ENCODE data around the gene SMARCC1. TPM values are rescaled to one million over a fixed set of nuclear protein-coding genes. Genes with fewer than 3 reads are reported as not detected.

Gene SMARCC1
- total RNA-seq, 2 donors from 2014 or later, result 49.9 to 58.7 TPM

- Histone ChIP-seq H3K4me3 (no peak overlapping the region), H3K27me3 (replicated peaks; ENCODE audit: insufficient read depth) (no peaks in the 10 kb centered on the region), H3K27ac (no peak overlapping the region), H3K4me1 (replicated peaks) (no peaks in the 10 kb centered on the region), H3K36me3 (no peaks in the 10 kb centered on the region), H3K9me3 (no peaks in the 10 kb centered on the region)
- no peak for DNase-seq (ENCODE audit: low spot score)
- WGBS, result 49% methylated on average over 3 of the region's 3 CpGs
- intact Hi-C loops (cut with DNase I), result no loop called here
- TF ChIP-seq CTCF (IDR thresholded peaks at IDR 0.05) (no peak), POLR2AphosphoS5 (IDR thresholded peaks at IDR 0.05) (peak; percentile 34)
Observed at GRCh38 chr3:47711596-47711995, 70.1 kb downstream of the SMARCC1 start.

- intact Hi-C loops (cut with DNase I), result no loop called here
- Histone ChIP-seq H3K36me3 (no peaks in the 10 kb centered on the region), H3K4me1 (replicated peaks) (no peaks in the 10 kb centered on the region), H3K27ac (no peak overlapping the region), H3K4me3 (no peak overlapping the region), H3K27me3 (replicated peaks; ENCODE audit: insufficient read depth) (no peaks in the 10 kb centered on the region), H3K9me3 (no peaks in the 10 kb centered on the region)
- DNase-seq (ENCODE audit: low spot score), result no peak
- TF ChIP-seq POLR2AphosphoS5 (IDR thresholded peaks at IDR 0.05), result no peak
- no peak for TF ChIP-seq POLR2A (IDR thresholded peaks at IDR 0.05)
- TF ChIP-seq CTCF (IDR thresholded peaks at IDR 0.05), result no peak
- WGBS, result 54% methylated on average over 1 of the region's 1 CpG
Observed at GRCh38 chr3:47705391-47705790, 76.3 kb downstream of the SMARCC1 start.

GRCh38 chr3:47704237-47704612, 77.5 kb downstream of the SMARCC1 start:
- peak overlapping the region in 1 of 2 donors; percentile 25 for H3K27ac ChIP-seq
- no peak for DNase-seq (ENCODE audit: low spot score)
- no peak for TF ChIP-seq POLR2AphosphoS5 (IDR thresholded peaks at IDR 0.05)
- TF ChIP-seq CTCF (IDR thresholded peaks at IDR 0.05), result no peak
- TF ChIP-seq POLR2A (IDR thresholded peaks at IDR 0.05), result no peak
- no peak overlapping the region for H3K4me3 ChIP-seq
- WGBS, result 84% methylated on average over 3 of the region's 3 CpGs
- intact Hi-C loops (cut with DNase I), result no loop called here
- no peaks in the 10 kb centered on the region for H3K36me3 ChIP-seq
- H3K9me3 ChIP-seq, result no peaks in the 10 kb centered on the region
- H3K4me1 ChIP-seq (replicated peaks), result no peaks in the 10 kb centered on the region
- H3K27me3 ChIP-seq (replicated peaks; ENCODE audit: insufficient read depth), result no peaks in the 10 kb centered on the region

GRCh38 chr3:47701388-47701787, 80.3 kb downstream of the SMARCC1 start:
- H3K36me3 ChIP-seq, result no peaks in the 10 kb centered on the region

More at GRCh38 chr3:47701388-47701787, 80.3 kb downstream of the SMARCC1 start:
- Histone ChIP-seq H3K4me1 (replicated peaks) (no peaks in the 10 kb centered on the region), H3K27me3 (replicated peaks; ENCODE audit: insufficient read depth) (no peaks in the 10 kb centered on the region), H3K9me3 (no peaks in the 10 kb centered on the region), H3K27ac (no peak overlapping the region), H3K4me3 (no peak overlapping the region)
- no peak for DNase-seq (ENCODE audit: low spot score)
- 88% methylated on average over 11 of the region's 11 CpGs for WGBS
- intact Hi-C loops (cut with DNase I), result no loop called here
- TF ChIP-seq CTCF (IDR thresholded peaks at IDR 0.05) (no peak), POLR2AphosphoS5 (IDR thresholded peaks at IDR 0.05) (no peak), POLR2A (IDR thresholded peaks at IDR 0.05) (no peak)
